Mononuclear cell (primary cell): Measurements from ENCODE around the gene ZNHIT3. TPM values are rescaled to one million over a fixed set of nuclear protein-coding genes. Genes with fewer than 3 reads are reported as not detected.
"Not testable (repeated sequence)": the region's sequence is repeated elsewhere in the genome, so short reads cannot be mapped to it uniquely, and the experiment has no call there.

Experiments
- H3K27me3 ChIP-seq: 2 replicates; pipeline ENCODE4 v1.6.0; 2011; ENCODE audit warnings: low read length, control low read depth; ENCODE audit not compliant: insufficient read depth
- H3K4me1 ChIP-seq: 2 replicates; pipeline ENCODE4 v1.5.1; 2011; ENCODE audit warnings: mild to moderate bottlenecking, low read length, control low read depth; ENCODE audit not compliant: insufficient read depth
- H3K4me3 ChIP-seq: 2 replicates; pipeline ENCODE4 v1.5.1; 2011; ENCODE audit warnings: mild to moderate bottlenecking, low read length, moderate library complexity
- H3K9me3 ChIP-seq: 2 replicates; pipeline ENCODE4 v1.5.1; 2011; ENCODE audit warnings: low read depth, mild to moderate bottlenecking, control low read depth, low read length
- total RNA-seq: library from RNA; depleted of rRNA; stranded (reverse); fragments of >200 nt; gene quantifications from one replicate; pipeline ENCODE4 v1.2.3, GENCODE V29; 2012

ZNHIT3 gene
- total RNA-seq, 1 donor, result 42.8 TPM

DNA sequence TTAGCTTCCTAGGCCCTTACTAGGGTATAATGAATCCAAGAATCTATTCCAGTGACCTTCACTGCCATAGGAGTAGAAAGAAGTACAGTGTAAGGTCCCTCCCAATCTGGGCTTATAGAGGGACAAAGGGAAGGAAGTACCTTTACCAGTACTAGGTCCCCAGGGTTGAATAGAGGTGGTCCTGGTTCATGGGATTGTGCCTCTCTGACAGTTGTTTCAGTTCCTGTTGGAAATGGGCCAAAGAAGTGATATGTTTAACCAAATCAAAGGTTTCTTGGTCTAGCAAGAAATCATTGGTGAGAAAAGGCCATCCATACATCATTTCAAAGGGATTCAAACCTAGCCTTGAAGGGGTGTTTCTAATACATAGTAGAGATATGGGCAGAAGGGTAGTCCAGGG is 16.0 kb upstream of the ZNHIT3 start:
- H3K9me3 ChIP-seq, result no peaks in the 10 kb centered on the region
- peaks cover 10% of the 10 kb centered on the region for H3K27me3 ChIP-seq
- H3K4me1 ChIP-seq, result no peaks in the 10 kb centered on the region
- H3K4me3 ChIP-seq, result no peak overlapping the region

DNA sequence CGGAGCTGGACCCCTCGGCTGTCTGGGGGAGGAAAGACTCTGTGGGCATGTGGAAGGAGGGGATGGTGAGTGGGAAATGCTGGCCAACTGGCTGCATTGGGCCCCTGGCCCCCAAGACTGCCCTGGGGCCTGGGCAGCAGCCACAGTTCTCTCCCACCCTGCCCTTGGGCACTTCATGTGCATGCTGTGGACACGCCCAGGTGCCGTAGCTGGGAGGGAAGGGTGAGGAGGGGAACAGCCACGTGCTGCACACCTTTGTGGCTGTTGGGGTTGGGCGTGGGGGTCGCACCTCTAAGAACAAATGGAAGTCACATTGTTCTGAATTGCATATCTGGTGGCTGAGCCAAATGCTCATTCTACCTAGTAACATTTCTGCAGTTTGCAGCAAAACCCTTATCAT is 11.9 kb upstream of the ZNHIT3 start:
- H3K27me3 ChIP-seq, result peaks cover 4% of the 10 kb centered on the region
- no peak overlapping the region for H3K4me3 ChIP-seq
- no peaks in the 10 kb centered on the region for H3K9me3 ChIP-seq
- H3K4me1 ChIP-seq, result no peaks in the 10 kb centered on the region

DNA sequence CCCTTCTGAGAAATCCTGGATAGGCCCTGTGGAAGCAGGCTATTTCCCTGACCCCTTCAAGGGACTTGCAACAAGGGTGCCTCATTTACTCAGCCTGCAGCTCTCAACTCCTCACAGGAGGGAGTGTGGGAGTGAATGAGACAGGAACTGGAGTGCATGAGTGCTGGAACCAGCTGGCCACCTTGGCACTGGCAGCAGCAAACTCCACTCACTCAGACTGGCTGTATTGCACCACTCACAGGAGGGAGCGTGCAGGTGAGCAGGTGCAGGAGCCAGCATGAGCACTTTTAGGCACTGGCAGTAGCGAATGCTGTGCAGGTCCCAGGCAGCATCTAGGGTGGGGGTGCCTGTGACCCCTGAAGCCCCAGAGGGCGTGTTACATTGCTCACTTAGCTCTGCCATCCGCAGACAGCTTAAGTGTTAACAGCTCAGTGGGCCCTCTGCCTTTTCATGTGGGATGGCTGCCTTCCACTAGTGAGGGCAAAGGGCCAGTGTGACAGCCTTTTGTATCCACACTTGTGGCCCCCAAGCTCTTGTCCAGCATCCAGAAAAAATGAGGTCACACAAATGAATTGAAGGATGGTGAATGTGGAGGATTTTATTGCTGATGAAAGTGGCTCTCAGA is 11.0 kb upstream of the ZNHIT3 start:
- peaks cover 5% of the 10 kb centered on the region for H3K27me3 ChIP-seq
- H3K4me1 ChIP-seq, result no peaks in the 10 kb centered on the region
- H3K9me3 ChIP-seq, result no peaks in the 10 kb centered on the region
- H3K4me3 ChIP-seq, result no peak overlapping the region

DNA sequence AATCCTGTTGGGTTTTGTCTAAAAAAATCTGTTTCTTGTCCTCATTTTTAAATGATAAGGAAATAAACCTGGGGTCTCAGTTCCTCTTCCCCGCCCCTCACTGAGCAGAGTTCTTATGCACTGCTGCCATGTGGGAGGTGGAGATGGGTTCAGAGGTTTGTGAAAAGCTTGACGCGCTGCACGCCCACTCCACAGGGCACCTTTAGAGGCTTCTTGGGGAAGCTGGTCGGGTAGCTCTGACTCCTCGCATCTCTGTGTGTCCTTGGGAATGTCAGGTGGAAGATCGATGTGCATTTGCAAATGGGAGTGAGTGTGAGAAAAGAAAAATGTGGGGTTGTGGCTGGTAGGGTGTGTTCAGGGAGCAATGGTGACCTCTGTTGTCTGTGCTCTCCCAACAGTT is 4.7 kb upstream of the ZNHIT3 start:
- Histone ChIP-seq H3K9me3 (no peaks in the 10 kb centered on the region), H3K4me3 (no peak overlapping the region), H3K4me1 (peaks cover 19% of the 10 kb centered on the region), H3K27me3 (peaks cover 17% of the 10 kb centered on the region)

DNA sequence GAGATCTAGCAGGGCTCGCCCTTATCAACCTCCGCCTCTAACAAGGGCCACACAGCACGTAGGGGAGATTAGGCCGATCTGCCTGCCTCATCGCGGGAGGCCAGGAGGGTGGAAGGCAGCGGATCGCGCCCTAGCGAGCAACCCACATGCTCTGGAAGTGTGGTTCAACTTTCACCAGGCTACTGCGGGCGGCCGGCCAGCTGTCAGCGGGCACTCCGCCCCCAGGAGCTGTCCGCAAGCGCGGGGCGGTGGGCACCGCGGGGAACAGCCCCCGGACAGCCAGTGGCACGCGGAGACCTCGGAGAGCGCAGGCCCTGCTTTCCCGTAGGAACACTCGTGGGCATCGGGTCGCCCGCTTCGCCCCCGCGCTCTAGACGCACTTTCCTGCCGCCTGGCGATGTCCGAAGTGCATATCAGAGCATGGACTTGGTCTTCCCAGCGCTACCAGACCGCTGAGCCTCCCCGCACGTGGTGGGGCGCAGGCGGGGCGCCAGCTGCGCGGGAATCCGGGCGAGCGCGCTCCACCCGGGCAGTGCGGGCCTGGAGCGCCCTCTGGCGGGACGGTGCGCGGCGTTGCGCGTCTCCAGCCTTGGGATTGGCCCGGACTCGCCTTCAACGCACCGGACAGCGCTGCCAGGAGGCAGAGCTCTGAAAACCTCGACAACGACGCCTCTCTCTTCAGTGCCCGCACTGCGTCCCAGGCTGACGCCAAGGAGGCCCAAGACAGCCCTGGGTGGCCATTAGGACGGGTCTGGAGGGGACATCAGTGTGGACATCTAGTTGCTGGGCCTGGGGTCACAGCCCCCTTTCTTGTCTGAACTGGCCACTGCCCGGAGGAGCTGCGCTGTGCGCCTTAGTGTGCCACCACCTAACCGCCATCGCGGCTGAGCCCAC is 3.6 kb upstream of the ZNHIT3 start:
- Histone ChIP-seq H3K27me3 (peaks cover 17% of the 10 kb centered on the region), H3K4me1 (peaks cover 29% of the 10 kb centered on the region), H3K4me3 (peak overlapping the region; percentile 12), H3K9me3 (no peaks in the 10 kb centered on the region)

DNA sequence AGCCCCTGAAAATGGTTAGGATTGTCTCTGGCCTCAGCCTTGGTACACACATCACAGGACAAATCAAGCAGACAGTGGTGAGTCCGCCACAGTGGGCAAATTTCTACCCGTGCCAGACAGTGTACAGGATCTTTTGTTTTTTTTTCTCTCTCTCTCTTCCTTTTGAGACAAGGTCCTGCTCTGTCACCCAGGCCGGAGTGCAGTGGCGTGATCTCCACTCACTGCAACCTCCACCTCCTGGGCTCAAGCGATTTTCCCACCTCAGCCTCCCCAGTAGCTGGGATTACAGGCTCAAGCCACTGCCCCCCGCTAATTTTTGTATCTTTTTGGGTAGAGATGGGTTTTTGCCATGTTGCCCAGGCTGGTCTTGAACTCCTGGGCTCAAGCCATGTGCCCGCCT is 2.5 kb upstream of the ZNHIT3 start:
- Histone ChIP-seq H3K4me1 (peaks cover 34% of the 10 kb centered on the region), H3K27me3 (peaks cover 17% of the 10 kb centered on the region)
- not testable (repeated sequence) for H3K4me3 ChIP-seq, H3K9me3 ChIP-seq

DNA sequence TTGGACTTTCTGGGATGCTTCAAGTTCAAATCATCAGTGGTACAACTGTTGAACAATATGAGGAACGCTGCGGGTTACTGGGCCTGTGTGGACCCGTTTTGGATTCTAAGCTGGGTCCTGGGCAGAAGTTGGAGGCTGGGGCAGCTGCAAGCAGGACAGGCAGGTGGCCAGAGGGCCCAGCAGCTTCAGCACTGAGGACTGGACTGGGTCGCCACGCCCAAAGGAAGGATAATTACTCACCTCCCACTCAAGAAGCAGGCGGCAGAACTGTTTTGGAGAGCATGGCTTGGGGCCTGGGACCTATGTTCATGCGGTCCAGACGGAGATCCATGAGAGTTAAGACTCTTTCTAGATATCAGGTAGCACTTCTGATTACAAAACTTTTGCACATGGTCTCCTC is 1.5 kb upstream of the ZNHIT3 start:
- Histone ChIP-seq H3K4me3 (no peak overlapping the region), H3K4me1 (peaks cover 34% of the 10 kb centered on the region), H3K27me3 (peaks cover 14% of the 10 kb centered on the region), H3K9me3 (no peaks in the 10 kb centered on the region)

DNA sequence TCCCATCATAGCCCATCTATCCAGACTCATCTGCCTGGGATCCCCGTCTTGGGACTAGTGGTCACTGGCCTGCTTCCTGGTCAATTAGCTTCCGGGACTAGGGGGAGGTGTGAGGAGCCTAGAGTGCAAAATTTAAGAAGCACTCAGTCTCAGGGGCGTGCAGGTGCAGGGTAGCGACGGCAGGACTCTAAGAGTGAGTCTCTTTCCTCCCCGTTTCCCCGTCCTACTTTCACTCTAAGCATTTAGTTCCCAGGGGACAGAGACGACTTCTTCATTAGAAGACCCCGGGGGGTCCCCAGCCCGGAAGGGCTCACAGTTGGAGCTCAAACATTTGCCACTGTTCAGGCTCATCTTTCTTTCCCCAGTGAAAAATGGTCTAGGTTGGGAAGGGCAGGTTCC is 677 bp upstream of the ZNHIT3 start:
- Histone ChIP-seq H3K4me1 (peaks cover 34% of the 10 kb centered on the region), H3K9me3 (no peaks in the 10 kb centered on the region), H3K27me3 (peaks cover 14% of the 10 kb centered on the region), H3K4me3 (peak overlapping the region; percentile 86)

DNA sequence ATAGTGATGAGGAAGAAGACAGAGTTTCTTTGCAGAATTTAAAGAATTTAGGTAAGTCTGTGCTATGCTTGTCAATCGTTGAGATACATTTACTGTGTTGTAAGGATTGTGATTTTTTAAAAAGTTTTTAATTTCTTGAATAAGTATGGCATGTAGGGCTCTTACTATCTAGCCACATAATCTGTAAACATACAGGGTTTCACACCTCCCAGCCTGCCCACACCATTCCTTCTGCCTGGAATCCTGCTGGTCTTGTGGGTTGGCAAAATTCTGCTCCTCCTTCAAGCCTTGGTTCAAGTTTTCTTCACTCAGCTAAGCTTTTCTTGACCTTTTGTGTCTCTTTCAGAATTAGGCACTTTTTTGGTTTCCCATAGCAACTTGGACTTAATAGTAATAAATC is 7.5 kb downstream of the ZNHIT3 start:
- H3K27me3 ChIP-seq, result no peaks in the 10 kb centered on the region
- no peaks in the 10 kb centered on the region for H3K9me3 ChIP-seq
- H3K4me1 ChIP-seq, result no peaks in the 10 kb centered on the region
- H3K4me3 ChIP-seq, result no peak overlapping the region

DNA sequence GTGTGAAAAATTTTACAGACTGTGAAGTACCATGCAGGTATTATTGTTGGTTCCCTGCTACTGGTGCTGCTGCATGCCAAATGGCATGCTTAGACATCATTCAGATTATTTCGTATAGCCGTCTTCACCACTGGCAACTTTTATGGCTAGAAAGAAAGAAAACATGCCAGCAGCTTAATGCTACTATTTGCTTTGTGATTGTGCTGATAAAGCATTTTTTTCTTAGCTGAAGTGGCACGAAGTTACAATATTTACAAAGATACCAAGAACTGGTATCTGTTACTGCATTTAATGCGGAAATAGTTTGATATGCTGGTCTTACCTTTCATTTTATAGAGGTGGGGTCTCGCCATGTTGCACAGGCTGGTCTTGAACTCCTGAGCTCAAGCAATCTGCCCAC is 8.2 kb downstream of the ZNHIT3 start:
- Histone ChIP-seq H3K4me3 (no peak overlapping the region), H3K4me1 (no peaks in the 10 kb centered on the region), H3K9me3 (no peaks in the 10 kb centered on the region), H3K27me3 (no peaks in the 10 kb centered on the region)

DNA sequence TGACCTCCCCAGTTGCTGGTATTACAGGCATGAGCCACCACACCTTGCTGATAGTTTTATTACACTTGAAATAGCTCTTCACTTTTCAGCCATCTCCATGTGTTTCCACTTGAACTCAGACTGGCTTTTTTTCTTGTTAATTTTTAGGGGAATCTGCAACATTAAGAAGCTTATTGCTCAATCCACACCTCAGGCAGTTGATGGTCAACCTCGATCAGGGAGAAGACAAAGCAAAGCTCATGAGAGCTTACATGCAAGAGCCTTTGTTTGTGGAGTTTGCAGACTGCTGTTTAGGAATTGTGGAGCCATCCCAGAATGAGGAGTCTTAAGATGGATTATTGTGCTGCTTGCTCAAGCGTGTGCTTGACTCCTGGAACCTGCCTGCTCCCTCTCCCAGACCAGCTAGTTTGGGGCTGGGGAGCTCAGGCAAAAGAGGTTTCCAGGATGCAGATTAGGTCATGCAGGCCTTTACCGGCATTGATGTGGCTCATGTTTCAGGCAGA is 8.6 kb downstream of the ZNHIT3 start:
- Histone ChIP-seq H3K9me3 (no peaks in the 10 kb centered on the region), H3K4me3 (no peak overlapping the region), H3K4me1 (no peaks in the 10 kb centered on the region), H3K27me3 (no peaks in the 10 kb centered on the region)

DNA sequence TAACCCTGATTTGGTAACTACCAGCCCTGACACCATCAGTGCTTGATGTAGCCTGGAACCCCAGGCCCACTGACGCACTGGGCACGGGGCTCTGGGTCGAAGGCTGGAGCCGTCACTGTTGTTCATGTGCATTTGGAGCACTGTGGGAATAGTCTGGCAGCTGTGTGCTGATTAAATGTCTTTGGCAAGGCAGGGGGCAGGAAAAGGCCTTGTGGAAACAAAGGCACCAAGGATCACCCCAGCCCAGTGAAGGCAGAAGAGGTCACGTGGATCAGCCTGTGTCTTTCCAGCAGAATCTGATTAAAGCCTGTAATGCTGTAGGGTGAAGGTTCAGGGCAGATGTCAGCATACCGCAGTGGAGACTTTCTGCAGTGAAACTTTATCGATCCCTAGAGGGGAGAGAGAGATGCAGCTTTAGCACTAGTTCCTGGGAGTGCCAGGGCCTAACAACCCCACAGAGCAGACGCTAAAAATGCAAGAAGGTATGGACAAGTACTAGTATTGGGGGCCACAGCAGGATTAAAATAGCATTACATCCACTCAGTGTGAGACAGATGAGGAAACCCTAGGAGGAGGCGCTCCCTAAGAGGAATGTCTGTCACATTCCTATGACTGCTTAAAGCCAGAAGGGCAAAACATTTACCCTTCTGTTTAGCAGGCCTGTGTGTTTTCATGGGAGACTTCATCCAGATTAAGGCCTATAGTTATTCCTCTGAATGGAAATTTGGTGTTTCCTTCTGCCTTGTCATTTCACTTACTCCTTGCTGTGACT is 9.7 kb downstream of the ZNHIT3 start:
- Histone ChIP-seq H3K4me1 (no peaks in the 10 kb centered on the region), H3K4me3 (no peak overlapping the region), H3K9me3 (no peaks in the 10 kb centered on the region), H3K27me3 (no peaks in the 10 kb centered on the region)

DNA sequence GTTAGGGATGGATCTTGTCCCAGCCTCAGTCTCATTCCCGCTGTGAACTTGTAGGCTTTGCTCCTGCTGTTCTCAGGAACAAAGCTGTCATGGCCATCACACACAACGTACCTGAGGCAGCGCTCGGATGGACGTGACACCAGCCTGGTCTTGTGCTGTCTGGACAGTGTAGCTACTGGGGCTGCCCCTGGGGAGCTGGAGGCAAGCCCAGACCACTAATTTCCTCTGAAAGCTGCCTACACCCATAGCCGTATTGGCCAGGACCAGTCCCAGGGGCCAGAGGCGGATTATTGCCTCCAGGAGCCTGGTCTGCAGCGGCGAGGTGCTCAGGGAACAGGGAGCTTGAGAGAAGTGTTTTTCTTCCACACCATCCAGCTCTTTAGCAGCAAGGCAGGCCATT is 11.7 kb downstream of the ZNHIT3 start:
- Histone ChIP-seq H3K27me3 (no peaks in the 10 kb centered on the region), H3K4me1 (no peaks in the 10 kb centered on the region), H3K4me3 (no peak overlapping the region), H3K9me3 (no peaks in the 10 kb centered on the region)

DNA sequence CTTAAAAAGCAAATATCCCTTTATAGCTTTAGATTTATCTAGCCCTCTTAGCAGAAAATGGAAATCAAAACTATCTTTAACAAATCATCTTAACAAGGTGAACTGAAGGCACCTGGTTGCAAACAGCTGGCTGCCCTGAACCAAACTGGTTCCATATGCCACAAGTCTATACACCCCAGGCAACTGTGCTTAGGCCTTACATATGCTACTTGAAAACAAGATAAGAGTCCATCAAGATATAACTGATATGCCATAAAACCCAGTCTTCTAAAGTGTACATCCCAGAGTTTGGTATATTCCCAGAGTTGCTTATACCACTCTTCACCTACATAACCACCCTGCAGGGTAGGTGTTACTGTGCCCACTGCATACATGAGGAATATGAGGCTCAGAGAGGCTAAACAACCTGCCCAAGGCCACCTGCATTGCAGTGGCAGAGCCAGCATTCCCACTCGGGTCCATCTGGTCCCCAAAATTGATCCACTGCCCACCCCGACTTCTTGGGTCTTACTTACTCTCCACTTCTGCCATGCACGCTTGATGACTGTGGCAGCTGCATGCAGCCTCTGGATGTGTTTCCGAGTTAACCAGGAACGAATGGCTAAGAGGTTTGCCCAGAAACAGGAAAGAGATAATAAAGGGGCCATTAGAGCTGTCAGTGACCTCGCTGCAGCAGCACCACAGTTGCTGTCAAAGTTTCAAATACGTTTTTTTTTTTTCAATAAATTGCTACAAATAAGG is 12.2 kb downstream of the ZNHIT3 start:
- Histone ChIP-seq H3K4me3 (no peak overlapping the region), H3K27me3 (no peaks in the 10 kb centered on the region), H3K4me1 (no peaks in the 10 kb centered on the region), H3K9me3 (no peaks in the 10 kb centered on the region)
